ENCODE data around the gene CCDC33. TPM values are rescaled to one million over a fixed set of nuclear protein-coding genes. Genes with fewer than 3 reads are reported as not detected.

Gene CCDC33
- total and polyA plus RNA-seq, 2 experiments from 2014 or later = 2.6 to 2.8 TPM

DNA sequence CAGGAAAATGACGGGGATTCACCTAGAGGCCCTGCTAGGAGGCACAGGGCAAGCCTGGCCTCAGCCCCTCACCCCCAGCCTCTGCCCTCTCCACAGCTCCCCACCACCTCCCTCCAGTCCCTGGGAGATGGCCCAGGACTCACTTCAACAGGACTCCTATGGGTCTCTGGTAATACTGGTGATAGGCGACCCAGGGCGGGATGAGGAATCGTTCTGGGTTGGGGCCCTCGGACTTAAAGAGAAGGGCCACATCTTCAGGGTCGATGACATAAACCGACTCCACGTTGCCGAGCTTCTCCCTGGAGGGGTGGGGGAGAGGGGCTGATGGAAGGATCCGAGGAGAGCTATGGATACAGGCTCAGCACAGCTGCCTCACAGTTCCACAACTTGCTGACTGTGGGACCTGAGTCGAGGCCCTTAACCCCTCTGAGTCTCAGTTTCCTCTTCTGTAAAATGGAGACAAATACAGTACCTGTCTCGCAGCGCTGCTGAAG lies 111.7 kb downstream of the CCDC33 start:
- Mint-ChIP-seq H3K36me3 (ENCODE audit: low read depth) (peaks cover 3% of the 10 kb centered on the region; the same call in 1 of the 3 replicates), H3K4me3 (no peak overlapping the region), H3K9me3 (peaks cover 6% of the 10 kb centered on the region; the same call in 2 of the 3 replicates), H3K4me1 (peaks cover 28% of the 10 kb centered on the region), H3K27me3 (ENCODE audit: insufficient read depth, low read depth, poor library complexity) (peaks cover 2% of the 10 kb centered on the region), H3K27ac (no peak overlapping the region)
- no peaks in the 10 kb centered on the region for H3K27me3 ChIP-seq (ENCODE audit: insufficient read depth)
- no peak overlapping the region for H3K27ac ChIP-seq (ENCODE audit: low read depth)
- peaks cover 17% of the 10 kb centered on the region for H3K4me1 ChIP-seq (ENCODE audit: insufficient read depth)
- no peak for ATAC-seq
- peaks cover 5% of the 10 kb centered on the region; the same call in 1 of the 2 replicates for H3K9me2 ChIP-seq (ENCODE audit: insufficient read depth)
- H3K79me2 ChIP-seq (replicated peaks; ENCODE audit: insufficient read depth) = no peaks in the 10 kb centered on the region
- no peak overlapping the region for H3K4me2 ChIP-seq
- H3K4me3 ChIP-seq = no peak overlapping the region
- H3K36me3 ChIP-seq (ENCODE audit: insufficient read depth) = no peaks in the 10 kb centered on the region
- H3F3A ChIP-seq (replicated peaks; ENCODE audit: low read depth) = 0 out of 2 replicates have a peak, but pooled peaks cover 3% of the 10 kb centered on the region
- no peaks in the 10 kb centered on the region for H4K20me1 ChIP-seq (replicated peaks; ENCODE audit: insufficient read depth)
- TF ChIP-seq, protein P1, sequence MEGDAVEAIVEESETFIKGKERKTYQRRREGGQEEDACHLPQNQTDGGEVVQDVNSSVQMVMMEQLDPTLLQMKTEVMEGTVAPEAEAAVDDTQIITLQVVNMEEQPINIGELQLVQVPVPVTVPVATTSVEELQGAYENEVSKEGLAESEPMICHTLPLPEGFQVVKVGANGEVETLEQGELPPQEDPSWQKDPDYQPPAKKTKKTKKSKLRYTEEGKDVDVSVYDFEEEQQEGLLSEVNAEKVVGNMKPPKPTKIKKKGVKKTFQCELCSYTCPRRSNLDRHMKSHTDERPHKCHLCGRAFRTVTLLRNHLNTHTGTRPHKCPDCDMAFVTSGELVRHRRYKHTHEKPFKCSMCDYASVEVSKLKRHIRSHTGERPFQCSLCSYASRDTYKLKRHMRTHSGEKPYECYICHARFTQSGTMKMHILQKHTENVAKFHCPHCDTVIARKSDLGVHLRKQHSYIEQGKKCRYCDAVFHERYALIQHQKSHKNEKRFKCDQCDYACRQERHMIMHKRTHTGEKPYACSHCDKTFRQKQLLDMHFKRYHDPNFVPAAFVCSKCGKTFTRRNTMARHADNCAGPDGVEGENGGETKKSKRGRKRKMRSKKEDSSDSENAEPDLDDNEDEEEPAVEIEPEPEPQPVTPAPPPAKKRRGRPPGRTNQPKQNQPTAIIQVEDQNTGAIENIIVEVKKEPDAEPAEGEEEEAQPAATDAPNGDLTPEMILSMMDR (conservative IDR thresholded peaks at IDR 0.05; ENCODE audit: low read depth in 2 of 2) = no peak
- TF ChIP-seq POLR2AphosphoS5 (IDR thresholded peaks at IDR 0.05; ENCODE audit: low read depth) (no peak), ZNF114 (CRISPR knock-in tag; IDR thresholded peaks at IDR 0.05) (no peak), JUNB (IDR thresholded peaks at IDR 0.05; ENCODE audit: unreplicated experiment) (no peak), CREB1 (CRISPR knock-in tag; IDR thresholded peaks at IDR 0.05; ENCODE audit: low read depth) (no peak), ZNF331 (CRISPR knock-in tag; IDR thresholded peaks at IDR 0.05; ENCODE audit: low read depth) (no peak), NANOG (IDR thresholded peaks at IDR 0.05; ENCODE audit: borderline replicate concordance) (no peak), REST (IDR thresholded peaks at IDR 0.05; ENCODE audit: unreplicated experiment) (no peak), ZNF462 (CRISPR knock-in tag; IDR thresholded peaks at IDR 0.05) (no peak), STAT1 (IDR thresholded peaks at IDR 0.05; ENCODE audit: unreplicated experiment) (no peak), EZH2 (IDR thresholded peaks at IDR 0.05; ENCODE audit: low read depth, unreplicated experiment) (no peak), EZH2phosphoT487 (IDR thresholded peaks at IDR 0.05; ENCODE audit: unreplicated experiment) (no peak)
- TF ChIP-seq, protein P2, sequence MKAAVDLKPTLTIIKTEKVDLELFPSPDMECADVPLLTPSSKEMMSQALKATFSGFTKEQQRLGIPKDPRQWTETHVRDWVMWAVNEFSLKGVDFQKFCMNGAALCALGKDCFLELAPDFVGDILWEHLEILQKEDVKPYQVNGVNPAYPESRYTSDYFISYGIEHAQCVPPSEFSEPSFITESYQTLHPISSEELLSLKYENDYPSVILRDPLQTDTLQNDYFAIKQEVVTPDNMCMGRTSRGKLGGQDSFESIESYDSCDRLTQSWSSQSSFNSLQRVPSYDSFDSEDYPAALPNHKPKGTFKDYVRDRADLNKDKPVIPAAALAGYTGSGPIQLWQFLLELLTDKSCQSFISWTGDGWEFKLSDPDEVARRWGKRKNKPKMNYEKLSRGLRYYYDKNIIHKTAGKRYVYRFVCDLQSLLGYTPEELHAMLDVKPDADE (IDR thresholded peaks at IDR 0.05) = no peak
- DNase-seq (ENCODE audit: low spot score) = no peak
- H2AFZ ChIP-seq = no peak overlapping the region

All from GM23338 (cell line).